Forelimb muscle (tissue), 1 donor: ENCODE data around the gene SHANK2. TPM values are rescaled to one million over a fixed set of nuclear protein-coding genes. Genes with fewer than 3 reads are reported as not detected.
"Not testable (repeated sequence)": the region's sequence is repeated elsewhere in the genome, so short reads cannot be mapped to it uniquely, and the experiment has no call there.

Experiments used
- DNase-seq: peaks from one replicate; pipeline ENCODE4 v3.0.0-alpha.2; 2013; ENCODE audit warnings: low read depth
- polyA plus RNA-seq: library from polyadenylated mRNA; unstranded; fragments of 120-200 nt; gene quantifications from one replicate; pipeline ENCODE4 v1.2.1, GENCODE V29; 2013; ENCODE audit not compliant: insufficient read length

Gene SHANK2
- polyA plus RNA-seq, 1 donor: 1.3 TPM

DNA sequence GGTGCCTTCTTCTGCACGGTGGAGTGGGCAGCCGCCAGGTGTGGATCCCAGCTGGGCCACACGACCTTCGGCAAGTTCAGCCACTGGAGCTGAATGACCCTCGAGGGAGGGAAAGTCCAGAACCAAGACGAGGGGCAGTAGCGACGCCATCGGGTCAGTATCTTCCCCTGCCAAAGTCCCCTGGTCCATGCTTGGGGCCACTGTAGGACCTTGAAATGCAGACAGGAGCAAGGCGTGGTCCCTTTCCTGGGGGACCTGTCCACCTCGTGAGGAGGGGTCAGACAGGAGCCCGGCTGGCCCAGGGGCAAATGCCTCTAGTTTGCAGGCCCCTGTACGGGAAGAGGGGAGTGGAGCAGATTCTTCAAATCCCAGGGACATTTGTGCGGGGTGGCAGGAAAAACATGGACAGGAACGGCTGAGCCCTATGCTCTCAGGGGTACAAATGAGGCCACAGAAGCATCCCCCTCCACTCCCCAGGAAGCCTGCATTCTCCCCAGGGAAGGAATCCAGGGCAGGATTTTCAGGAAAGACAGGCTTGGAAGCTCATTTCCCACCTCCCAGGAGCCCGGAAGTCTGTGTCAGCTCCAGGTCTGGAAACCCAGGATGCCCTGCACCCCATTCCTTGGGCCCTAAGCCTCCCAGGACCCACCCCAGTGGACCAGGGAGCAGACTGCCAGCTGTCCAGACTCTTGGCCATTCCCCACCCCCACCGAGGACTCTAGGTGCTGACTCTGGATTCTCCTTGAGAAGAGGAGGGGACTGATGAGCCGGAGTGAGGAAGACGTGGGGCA, 6.6 kb downstream of the SHANK2 start:
- DNase-seq: no peak

DNA sequence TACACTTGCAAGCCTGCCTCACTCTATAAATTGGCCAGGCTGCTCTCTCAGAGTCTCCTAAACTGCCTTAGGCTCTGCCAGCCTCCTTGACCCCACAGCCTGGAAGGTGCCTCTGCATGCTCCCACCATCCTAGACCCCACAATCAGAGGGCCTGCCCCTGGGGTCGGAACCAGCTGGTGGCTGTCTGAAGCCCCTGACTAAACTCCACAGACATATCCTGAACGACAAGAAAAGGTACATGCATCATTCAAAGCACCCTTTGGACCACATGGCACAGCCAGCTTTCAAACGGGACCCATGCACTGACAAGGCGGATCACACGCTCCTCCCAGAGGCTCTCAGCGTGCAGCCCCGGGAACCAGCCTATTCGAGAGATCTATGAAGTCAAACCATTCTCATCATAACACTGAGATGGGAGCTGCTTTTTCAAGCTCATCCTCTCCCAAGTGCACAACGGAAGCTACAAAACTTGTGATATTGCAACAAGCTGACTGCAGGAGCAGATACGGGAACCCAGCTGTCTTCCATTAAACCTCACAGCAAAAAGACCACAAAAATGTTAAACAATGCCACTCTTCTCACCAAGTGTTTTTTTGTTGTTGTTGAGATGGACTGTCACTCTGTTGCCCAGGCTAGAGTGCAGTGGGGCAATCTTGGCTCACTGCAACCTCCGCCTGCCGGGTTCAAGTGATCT, 8.1 kb downstream of the SHANK2 start:
- DNase-seq: no peak

DNA sequence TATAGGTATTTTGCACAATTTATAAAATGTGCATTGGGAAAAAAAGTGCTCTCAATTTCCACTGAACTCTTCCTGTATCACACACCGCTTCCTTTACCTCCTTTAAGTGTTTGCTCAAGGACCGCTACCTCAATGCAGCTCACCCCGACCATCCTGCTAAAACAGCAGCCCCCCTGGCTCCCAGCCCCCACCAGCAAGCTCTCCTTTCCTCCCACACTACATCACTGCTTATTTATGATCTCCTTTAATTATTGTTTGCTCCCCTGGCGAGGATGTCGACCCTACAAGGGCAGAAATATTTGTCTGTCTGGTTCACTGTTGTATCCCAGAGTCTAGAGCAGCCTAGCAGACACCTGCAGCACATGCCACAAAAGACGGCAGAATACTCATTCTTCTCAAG, 10.0 kb downstream of the SHANK2 start:
- DNase-seq: no peak

DNA sequence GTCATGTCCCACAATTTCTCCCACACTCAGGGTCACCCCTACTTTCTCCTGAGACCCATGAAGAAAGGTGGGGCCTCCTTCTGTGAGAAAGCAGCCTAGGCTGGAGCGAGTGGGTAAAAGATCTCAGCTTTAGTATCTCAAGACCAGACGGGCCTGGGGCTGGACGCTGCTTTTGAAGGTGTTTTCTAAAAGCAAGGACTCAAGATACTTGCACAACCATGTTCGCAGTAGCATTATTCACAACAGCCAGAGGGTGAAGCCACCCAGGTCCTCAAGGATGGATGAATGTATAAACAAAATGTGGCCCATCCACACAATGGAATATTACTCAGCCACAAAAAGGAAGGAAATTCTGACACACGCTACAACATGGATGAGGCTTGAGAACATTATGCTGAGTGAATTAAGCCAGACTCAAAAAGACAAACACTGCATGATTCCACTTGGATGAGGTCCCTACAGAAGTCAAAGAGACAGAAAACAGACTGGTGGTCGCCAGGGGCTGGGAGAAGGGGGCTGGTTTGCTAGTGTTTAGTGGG, 10.6 kb downstream of the SHANK2 start:
- no peak for DNase-seq

DNA sequence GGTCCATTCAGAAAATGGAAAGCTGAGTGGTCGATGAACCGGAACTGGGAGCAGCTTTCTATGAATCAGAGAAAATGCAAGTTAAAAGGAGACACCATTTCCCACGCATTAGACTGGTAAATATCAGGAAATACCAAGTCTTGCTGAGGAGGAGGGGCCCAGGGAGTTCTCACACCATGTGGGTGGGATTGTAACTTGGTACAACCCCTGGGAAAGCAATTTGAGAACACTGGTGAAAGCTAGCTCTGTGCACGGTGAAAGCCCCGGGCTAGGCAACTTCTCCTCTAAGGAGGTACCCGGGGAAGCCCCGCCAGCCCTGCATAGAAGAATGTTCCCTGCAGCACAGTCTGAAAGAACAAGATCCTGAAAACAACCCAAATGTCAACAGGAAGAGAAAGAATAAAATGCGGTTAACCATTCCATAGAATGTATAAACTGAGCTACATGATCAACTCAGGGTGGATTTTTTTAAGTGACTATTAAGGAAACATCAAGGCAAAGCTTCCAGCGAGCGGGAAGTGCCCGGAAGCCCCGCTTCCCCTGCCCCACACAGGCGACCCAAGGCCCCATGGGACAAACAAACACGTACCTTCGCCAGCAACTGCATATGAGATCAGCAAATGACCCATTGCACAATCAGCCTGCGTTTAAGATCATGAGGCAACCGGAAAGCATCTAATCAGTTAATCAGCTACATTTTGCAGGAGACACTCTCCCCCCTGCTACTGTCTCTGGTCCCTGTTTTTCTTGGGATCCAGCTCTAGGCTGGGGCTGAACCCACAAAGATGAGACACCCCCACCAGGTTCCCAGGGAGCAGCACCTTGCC, 11.3 kb downstream of the SHANK2 start:
- no peak for DNase-seq

DNA sequence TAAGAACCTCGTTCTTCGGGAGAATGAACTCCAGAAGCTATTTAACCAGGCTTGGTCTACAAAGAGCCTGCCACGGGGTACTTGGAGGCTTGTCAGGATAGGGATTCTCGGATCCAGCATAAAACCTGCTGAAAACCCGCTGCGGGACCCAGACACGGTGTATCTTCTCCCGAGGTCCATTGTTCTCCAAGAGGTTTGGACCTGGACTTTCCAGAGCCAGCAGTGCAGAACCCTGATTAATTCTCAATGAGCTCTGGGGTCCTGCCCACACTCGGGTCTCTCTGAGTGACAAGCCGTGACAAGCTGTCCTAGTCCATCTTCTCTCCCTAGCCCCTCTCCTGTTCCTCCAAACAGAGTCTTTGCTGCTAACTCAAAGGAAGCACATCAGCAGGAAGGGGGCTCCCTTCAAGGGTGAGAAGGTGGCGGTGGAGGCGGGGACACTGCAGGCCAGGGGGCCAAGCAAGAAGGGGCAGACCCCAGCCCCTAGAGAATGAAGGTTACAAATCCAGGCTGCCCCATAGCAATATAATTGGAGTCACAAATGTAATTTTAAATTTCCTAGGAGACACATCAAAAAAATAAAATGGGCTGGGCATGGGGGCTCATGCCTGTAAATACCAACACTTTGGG, 12.2 kb downstream of the SHANK2 start:
- no peak for DNase-seq

DNA sequence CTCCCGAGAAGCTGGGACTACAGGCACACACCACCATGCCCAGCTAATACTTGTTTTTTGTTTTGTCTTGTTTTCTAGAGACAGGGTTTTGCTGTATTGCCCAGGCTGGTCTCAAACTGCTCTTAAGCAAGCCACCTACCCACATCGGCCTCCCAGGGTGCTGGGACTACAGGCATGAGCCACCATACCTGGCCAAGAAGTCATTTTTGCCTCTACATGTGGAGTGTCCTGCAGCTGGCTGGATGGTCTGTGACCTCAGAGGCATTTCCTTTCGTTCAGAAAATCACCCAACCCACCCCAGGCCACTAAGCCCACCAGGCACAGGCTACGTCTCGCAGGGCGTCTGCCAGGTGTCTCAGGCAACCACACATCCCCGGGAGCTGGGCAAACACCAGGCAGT, 12.8 kb downstream of the SHANK2 start:
- DNase-seq: no peak

DNA sequence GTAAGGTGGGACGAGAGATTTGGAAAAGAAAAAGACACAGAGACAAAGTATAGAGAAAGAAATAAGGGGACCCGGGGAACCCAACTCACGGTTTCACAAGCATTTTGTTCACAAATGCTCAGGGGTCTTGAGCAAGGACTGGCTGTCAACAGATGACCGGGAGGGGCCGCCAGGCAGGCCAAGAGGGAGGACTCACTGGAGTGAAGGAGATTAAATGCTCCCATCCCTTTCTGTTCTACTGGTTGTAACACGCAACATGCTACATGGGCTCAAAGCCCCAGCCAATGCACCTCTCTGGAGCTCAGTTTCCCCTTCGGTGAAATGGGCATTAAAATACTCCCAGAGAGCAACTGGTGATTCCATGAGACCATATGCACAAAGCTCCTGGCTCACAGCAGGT, 13.4 kb downstream of the SHANK2 start:
- DNase-seq: no peak

DNA sequence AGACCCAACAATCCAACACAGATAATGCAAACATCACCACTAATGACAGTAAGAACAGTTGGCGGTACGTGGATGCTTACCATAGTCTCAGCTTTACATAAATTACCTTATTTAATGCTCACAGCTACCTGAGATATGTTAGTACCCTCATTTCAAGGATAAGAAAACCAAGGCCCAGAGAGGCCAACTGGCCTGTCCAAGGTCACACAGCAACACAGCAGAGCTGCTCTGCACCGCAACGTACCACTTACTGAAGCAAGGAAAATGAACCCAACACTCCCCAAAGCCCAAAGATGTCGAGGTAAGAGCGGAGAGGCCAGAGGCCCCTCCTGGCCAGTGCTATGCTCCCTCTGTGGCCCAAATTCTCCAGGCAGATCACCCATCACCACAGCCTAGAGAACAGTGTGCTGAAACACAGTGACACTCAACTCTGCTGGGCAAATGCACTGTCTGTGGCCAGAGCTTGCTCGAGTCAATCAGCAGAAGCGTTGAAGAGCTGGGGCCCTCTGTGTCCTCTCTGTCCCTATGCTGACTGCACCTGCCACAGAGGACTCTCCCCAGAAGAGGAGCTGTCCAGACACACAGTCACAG, 14.0 kb downstream of the SHANK2 start:
- DNase-seq: no peak

DNA sequence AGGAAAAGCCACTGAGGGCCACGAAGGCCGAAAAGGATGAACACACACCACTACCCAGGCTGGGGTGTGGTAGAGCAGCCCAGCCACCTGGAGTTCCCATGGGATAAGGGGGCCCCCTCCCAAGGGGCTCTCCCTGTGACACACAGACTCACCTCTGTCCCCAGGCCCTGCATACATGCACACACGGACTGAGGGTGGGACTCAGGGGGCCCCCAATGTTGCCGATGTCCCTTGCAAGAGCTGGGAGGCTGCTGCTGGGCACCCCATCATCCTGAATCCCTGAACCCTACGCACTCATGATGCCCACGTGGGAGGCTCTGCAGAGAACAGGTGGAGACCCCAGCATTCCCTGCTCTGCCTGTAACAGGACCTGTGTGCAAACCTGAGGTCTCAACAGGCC, 14.5 kb downstream of the SHANK2 start:
- DNase-seq: no peak

DNA sequence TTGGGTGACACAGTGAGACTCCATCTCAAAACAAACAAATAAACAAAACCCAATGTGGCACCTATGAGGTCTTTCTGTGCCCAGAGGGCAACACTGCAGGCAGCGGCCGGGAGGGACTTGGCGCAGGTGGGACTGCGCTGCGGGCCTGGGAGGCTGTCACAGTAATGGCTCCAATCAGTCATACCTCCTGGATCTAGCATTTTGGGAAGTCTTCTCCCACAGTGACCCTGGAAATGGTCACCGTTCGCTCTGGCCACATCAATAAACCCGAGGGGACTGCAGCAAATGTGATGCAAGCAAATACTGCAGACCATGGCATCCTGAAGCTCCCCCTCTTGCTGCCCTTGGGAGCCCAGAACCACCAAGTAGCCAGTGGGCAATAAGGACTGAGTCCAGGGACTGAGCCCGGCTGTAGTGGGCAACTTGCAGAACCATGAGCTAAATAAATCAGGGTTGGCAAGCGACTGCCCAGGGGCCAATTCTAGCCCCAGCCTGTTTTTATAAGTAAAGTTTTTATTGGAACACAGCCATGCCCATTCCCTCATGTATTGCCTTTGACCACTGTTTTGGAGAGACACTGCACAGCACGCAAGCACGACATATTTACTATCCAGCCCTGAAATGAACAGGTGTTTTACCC, 15.4 kb downstream of the SHANK2 start:
- no peak for DNase-seq

DNA sequence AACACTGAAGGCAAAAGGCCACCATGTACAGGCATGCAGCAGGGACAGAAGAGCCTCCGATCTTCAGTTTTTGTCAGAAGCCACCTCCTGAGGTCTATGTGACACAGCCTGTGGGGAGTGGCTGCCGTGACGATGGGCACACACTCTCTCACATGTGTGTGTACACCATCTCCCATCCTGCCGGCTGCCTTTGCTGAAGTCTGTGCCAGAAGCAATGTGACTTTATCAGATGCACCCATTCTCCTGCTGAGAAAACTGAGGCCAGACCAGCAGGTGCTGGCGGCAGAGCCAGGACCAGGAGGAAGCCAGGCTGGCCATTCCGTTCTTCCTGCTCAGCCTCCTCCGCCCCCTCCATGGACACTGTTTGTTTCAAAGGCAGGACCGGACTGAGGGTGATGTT, 16.7 kb downstream of the SHANK2 start:
- DNase-seq: no peak

DNA sequence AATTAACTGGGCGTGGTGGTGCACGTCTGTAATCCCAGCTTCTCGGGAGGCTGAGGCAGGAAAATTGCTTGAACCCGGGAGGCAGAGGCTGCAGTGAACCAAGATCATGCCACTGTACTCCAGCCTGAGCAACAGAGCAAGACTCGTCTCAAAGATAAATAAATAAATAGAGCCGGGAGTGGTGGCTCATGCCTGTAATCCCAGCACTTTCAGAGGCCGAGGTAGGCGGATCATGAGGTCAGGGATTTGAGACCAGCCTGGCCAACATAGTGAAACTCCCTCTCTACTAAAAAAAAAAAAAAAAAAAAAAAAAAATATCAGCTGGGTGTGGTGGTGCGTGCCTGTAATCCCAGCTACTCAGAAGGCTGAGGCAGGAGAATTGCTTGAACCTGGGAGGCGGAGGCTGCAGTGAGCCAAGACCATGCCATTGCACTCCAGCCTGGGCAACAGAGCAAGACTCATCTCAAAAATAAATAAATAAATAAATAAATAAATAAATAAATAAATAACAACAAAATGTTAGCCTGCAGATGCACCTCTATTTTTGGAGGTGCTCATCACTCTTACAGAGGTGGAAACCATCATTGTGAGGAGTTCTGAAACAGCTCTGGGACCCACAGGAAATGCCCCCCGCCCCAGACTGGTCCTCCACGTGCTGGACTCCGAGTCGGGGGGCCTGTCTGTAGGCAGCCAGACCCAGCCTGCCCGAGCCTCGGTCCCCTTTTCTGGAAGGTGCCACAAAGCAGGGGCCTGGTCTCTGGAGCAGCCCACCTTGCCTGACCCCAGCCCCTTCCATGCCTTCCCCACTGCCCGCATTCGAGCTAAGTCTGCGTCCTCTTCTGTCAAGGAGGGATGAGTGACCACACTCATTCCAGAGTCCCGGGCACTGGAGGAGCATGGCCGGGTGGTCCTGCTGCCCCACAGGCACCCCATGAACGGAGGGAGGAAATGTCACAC, 18.2 kb downstream of the SHANK2 start:
- not testable (repeated sequence) for DNase-seq

DNA sequence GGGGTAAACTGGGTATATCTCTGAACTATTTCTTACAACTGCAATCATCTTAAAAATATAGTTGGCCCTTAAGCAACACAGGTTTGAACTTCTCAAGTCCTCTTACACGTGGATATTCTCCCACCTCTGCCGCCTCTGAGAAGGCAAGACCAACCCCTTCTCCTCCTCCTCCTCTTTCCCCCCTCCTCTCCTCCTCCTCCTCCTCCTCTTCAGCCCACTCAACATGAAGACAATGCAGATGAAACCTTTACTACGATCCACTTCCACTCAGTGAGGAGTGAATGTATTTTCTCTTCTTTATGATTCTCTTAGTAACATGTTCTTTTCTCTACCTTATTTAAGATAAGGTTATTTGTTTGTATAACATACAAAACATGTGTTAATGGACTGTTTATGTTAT, 20.0 kb downstream of the SHANK2 start:
- DNase-seq: no peak

DNA sequence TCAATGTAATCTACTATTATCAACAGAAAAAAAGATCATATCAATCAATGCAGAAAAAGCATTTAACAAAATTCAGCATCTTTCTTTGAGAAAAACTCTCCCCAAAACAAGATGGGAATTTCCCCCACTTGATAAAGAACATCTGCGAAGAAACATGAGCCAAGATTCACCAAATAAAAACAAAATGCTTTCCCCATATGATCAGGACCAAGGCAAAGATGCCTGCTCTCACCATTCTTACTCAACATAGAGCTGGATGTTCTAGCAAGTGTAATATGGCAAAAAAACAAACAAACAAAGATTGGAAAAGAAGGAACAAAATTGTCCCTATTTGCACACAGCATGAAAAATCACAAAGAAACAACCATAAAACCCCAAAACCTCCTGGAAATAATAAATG, 23.4 kb downstream of the SHANK2 start:
- no peak for DNase-seq

DNA sequence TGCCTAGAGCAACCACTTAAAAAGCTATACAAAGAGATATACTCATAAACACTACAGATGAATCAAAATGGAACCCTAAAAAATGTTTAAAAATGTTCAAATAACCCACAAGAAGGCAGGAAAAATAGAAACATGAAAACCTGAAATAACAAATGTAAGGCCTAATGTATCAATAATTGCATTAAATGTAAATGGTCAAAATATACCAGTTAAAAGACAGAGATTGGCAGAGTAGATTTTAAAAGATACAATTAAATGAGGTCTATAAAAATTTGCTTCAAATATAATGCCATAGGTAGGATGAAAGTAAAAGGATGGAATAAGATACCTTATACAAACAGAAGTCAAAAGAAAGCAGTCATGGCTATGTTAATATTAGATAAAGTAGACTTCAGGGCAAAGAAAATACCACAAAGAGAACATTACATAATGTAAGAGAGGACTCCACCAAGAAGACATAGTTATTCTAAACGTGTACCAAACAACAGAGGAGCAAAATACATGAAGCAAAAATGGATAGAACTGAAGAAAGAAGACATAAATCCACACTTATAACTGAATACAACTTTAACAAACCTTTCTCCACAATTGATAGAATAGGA, 25.2 kb downstream of the SHANK2 start:
- no peak for DNase-seq

DNA sequence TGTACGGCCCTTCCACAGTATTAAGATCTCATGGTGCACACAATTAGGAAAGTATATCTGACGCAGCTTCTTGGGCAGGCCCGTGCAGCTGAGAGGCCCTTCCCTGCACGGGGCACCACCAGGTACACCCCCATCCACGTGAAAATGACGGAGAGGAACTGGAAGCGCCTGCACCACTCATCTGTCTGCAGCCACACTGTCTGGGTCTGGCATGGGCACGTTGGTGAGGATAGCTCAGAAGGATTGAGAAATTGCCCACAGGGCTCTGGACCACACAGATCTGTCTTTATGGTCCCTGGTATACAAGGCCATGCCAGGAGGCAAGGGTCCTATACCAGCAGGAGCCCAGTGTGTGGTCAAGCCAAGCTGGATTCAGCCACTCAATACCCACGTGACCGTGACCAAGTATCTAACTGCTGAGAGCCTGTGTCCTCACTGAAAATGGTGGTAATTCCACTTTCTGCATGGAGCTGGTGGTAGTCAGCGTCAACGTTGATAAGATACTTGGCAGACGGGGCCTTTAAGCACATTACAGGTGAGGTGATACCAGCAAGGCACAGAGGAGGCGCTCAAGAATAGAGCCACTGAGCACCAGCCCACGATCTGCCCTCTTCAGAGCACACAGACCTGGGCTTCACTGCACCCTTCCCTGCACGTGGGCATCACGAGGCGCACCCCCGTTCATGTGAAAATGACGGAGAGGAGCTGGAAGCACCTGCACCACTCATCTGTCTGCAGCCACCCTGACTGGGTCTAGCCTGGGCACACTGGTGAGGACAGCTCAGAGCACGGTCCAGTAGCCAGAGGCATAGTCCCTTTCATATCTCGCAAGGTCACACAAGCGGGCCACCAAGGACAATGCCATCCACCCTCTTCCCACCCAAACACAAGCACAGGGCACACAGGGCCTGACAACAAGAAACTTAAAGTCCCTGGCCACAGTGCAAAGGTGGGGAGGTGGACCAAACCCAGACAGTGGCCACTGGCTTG, 28.4 kb downstream of the SHANK2 start:
- DNase-seq: no peak

DNA sequence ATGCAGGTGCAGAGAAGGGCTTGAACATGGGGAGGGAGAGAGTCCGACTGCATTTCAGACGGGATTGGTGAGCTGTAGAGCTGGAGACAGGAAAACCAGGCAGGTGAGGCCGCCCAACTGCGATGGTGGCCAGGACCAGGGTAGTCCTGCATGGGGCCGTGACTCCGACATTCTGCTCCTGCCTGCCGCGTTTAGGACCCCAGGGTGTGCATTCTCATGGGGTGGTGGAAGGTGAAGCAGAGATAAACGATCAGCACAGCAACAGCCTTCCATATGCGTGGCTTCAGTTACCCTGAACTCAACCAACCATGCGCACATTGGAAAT, 29.3 kb downstream of the SHANK2 start:
- DNase-seq: no peak
